ENCODE results near the gene DDX19B. TPM values are rescaled to one million over a fixed set of nuclear protein-coding genes. Genes with fewer than 3 reads are reported as not detected.

Gene DDX19B
- polyA plus RNA-seq, 2 of the 4 experiments (the other 2 are of a cell fraction): 26.9 to 50.6 TPM

DNA sequence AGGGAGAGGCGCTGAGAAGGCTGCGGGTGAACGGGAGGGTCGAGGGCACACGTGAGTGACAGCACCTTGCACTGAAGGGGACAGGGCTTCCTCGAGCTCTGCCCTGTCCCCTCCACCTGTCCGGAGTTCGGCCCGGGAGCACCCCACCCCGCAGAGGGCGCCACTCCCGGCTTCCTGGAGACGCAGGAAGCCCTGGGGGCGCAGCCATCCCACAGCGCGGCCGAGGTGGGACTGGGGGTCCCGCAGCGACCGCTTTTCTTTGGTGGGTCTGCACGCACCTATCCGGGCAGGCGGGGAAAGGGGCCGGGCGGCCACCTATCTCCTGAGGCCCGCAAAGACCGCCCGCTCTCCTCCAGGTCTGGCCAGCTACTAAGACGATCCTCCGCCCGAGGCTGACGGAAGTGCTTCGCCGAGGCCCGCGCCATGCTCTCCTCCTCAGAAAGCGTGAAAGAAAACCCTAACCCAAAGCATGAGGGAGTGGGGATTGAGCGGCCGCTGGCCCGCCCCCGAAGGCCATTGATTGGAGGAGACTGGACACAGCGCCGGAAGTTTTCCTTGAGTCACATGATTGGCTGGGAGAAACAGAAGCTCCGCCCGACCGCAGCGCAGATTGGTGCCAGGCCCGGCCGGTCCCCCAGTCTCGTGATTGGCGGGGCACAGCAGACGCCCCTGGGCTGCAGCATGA is 82.1 kb downstream of the DDX19B start:
- FAIRE-seq: no peak
- ATAC-seq: peak; percentile 84 to 94
- no peaks in the 10 kb centered on the region for H3K9me3 ChIP-seq
- ChIA-PET POLR2A (interaction anchor here (0.6 to 3.2 kb wide), 25 partner anchors 8 to 366 kb away, joined by 3 to 29 read pairs (median 4); partner anchors contain the start of genes DDX19A, FCSK and ST3GAL2), CTCF (interaction anchor here (0.6 to 6.2 kb wide), 24 partner anchors 8 to 273 kb away, joined by 3 to 35 read pairs (median 5); partner anchors contain the start of genes FCSK and ST3GAL2)
- H3K4me2 ChIP-seq: peak overlapping the region; percentile 91
- peak overlapping the region; percentile 94 to 96 for H3K27ac ChIP-seq
- peaks cover 14% of the 10 kb centered on the region for H3K4me1 ChIP-seq
- peak; percentile 92 to 97 for DNase-seq (ENCODE audit: low read depth in 1 of 2, low spot score in 1 of 2)
- WGBS (ENCODE audit: missing lambda C conversion rate): 1% methylated on average over 12 of the region's 52 CpGs
- peak overlapping the region; percentile 66 for H3K4me3 ChIP-seq
- TF ChIP-seq JUN (IDR thresholded peaks at IDR 0.05): peak; percentile 70 to 91; a peak in 4 of 5 replicates
- peak; percentile 3 to 52; a peak in 3 of 5 replicates for TF ChIP-seq RAD21 (conservative IDR thresholded peaks at IDR 0.05 in 1 of 2, IDR thresholded peaks at IDR 0.05 in 1 of 2)
- TF ChIP-seq EHF (CRISPR knock-in tag; IDR thresholded peaks at IDR 0.05): no peak
- TF ChIP-seq KDM1A (IDR thresholded peaks at IDR 0.05; ENCODE audit: low read depth): no peak
- TF ChIP-seq SMC3 (IDR thresholded peaks at IDR 0.05): peak; percentile 63
- TF ChIP-seq ZSCAN20 (CRISPR knock-in tag; IDR thresholded peaks at IDR 0.05): no peak
- TF ChIP-seq, protein P1, sequence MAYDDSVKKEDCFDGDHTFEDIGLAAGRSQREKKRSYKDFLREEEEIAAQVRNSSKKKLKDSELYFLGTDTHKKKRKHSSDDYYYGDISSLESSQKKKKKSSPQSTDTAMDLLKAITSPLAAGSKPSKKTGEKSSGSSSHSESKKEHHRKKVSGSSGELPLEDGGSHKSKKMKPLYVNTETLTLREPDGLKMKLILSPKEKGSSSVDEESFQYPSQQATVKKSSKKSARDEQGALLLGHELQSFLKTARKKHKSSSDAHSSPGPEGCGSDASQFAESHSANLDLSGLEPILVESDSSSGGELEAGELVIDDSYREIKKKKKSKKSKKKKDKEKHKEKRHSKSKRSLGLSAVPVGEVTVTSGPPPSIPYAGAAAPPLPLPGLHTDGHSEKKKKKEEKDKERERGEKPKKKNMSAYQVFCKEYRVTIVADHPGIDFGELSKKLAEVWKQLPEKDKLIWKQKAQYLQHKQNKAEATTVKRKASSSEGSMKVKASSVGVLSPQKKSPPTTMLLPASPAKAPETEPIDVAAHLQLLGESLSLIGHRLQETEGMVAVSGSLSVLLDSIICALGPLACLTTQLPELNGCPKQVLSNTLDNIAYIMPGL (CRISPR knock-in tag; IDR thresholded peaks at IDR 0.05; ENCODE audit: borderline replicate concordance): no peak
- no peak for TF ChIP-seq ZNF302 (CRISPR knock-in tag; IDR thresholded peaks at IDR 0.05)
- TF ChIP-seq, protein P2, sequence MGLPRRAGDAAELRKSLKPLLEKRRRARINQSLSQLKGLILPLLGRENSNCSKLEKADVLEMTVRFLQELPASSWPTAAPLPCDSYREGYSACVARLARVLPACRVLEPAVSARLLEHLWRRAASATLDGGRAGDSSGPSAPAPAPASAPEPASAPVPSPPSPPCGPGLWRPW (IDR thresholded peaks at IDR 0.05): no peak
- TF ChIP-seq, protein P3, sequence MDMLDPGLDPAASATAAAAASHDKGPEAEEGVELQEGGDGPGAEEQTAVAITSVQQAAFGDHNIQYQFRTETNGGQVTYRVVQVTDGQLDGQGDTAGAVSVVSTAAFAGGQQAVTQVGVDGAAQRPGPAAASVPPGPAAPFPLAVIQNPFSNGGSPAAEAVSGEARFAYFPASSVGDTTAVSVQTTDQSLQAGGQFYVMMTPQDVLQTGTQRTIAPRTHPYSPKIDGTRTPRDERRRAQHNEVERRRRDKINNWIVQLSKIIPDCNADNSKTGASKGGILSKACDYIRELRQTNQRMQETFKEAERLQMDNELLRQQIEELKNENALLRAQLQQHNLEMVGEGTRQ (IDR thresholded peaks at IDR 0.05): peak; percentile 89
- TF ChIP-seq ZFP36 (IDR thresholded peaks at IDR 0.05; ENCODE audit: borderline replicate concordance, partially characterized antibody): no peak
- TF ChIP-seq FOSB (CRISPR knock-in tag; IDR thresholded peaks at IDR 0.05): no peak
- TF ChIP-seq NPAS2 (CRISPR knock-in tag; IDR thresholded peaks at IDR 0.05; ENCODE audit: borderline replicate concordance): no peak
- no peak for TF ChIP-seq CEBPB (IDR thresholded peaks at IDR 0.05)
- TF ChIP-seq HOXB13 (CRISPR knock-in tag; IDR thresholded peaks at IDR 0.05; ENCODE audit: low read depth): 0 out of 2 replicates have a peak, but pooled peaks have one; percentile 29
- peak; percentile 53; the same call in 1 of the 2 replicates for TF ChIP-seq PHF8 (IDR thresholded peaks at IDR 0.05; ENCODE audit: borderline replicate concordance, low read depth)
- no peak for TF ChIP-seq ZC3H11A (IDR thresholded peaks at IDR 0.05)
- TF ChIP-seq, protein P4, sequence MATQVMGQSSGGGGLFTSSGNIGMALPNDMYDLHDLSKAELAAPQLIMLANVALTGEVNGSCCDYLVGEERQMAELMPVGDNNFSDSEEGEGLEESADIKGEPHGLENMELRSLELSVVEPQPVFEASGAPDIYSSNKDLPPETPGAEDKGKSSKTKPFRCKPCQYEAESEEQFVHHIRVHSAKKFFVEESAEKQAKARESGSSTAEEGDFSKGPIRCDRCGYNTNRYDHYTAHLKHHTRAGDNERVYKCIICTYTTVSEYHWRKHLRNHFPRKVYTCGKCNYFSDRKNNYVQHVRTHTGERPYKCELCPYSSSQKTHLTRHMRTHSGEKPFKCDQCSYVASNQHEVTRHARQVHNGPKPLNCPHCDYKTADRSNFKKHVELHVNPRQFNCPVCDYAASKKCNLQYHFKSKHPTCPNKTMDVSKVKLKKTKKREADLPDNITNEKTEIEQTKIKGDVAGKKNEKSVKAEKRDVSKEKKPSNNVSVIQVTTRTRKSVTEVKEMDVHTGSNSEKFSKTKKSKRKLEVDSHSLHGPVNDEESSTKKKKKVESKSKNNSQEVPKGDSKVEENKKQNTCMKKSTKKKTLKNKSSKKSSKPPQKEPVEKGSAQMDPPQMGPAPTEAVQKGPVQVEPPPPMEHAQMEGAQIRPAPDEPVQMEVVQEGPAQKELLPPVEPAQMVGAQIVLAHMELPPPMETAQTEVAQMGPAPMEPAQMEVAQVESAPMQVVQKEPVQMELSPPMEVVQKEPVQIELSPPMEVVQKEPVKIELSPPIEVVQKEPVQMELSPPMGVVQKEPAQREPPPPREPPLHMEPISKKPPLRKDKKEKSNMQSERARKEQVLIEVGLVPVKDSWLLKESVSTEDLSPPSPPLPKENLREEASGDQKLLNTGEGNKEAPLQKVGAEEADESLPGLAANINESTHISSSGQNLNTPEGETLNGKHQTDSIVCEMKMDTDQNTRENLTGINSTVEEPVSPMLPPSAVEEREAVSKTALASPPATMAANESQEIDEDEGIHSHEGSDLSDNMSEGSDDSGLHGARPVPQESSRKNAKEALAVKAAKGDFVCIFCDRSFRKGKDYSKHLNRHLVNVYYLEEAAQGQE (IDR thresholded peaks at IDR 0.05): 0 out of 2 replicates have a peak, but pooled peaks have one; percentile 16
- TF ChIP-seq SREBF2 (IDR thresholded peaks at IDR 0.05): no peak
- no peak for TF ChIP-seq HOXA7 (CRISPR knock-in tag; IDR thresholded peaks at IDR 0.05)
- TF ChIP-seq, protein P5, sequence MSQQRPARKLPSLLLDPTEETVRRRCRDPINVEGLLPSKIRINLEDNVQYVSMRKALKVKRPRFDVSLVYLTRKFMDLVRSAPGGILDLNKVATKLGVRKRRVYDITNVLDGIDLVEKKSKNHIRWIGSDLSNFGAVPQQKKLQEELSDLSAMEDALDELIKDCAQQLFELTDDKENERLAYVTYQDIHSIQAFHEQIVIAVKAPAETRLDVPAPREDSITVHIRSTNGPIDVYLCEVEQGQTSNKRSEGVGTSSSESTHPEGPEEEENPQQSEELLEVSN (IDR thresholded peaks at IDR 0.05; ENCODE audit: borderline replicate concordance, low read depth): peak; percentile 95
- no peak for TF ChIP-seq ESRRA (IDR thresholded peaks at IDR 0.05; ENCODE audit: borderline replicate concordance, low read length)
- TF ChIP-seq, protein P6, sequence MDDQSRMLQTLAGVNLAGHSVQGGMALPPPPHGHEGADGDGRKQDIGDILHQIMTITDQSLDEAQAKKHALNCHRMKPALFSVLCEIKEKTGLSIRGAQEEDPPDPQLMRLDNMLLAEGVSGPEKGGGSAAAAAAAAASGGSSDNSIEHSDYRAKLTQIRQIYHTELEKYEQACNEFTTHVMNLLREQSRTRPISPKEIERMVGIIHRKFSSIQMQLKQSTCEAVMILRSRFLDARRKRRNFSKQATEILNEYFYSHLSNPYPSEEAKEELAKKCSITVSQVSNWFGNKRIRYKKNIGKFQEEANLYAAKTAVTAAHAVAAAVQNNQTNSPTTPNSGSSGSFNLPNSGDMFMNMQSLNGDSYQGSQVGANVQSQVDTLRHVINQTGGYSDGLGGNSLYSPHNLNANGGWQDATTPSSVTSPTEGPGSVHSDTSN (IDR thresholded peaks at IDR 0.05): no peak; the same call in 1 of the 2 replicates
- TF ChIP-seq RARB (CRISPR knock-in tag; IDR thresholded peaks at IDR 0.05): no peak
- no peak for TF ChIP-seq BHLHE40 (IDR thresholded peaks at IDR 0.05; ENCODE audit: low read depth, low read length)
- TF ChIP-seq POLR2A (IDR thresholded peaks at IDR 0.05; ENCODE audit: low read length): peak; percentile 84
- TF ChIP-seq, protein P7, sequence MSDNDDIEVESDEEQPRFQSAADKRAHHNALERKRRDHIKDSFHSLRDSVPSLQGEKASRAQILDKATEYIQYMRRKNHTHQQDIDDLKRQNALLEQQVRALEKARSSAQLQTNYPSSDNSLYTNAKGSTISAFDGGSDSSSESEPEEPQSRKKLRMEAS (IDR thresholded peaks at IDR 0.05): peak; percentile 98
- TF ChIP-seq, protein P8, sequence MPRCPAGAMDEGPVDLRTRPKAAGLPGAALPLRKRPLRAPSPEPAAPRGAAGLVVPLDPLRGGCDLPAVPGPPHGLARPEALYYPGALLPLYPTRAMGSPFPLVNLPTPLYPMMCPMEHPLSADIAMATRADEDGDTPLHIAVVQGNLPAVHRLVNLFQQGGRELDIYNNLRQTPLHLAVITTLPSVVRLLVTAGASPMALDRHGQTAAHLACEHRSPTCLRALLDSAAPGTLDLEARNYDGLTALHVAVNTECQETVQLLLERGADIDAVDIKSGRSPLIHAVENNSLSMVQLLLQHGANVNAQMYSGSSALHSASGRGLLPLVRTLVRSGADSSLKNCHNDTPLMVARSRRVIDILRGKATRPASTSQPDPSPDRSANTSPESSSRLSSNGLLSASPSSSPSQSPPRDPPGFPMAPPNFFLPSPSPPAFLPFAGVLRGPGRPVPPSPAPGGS (IDR thresholded peaks at IDR 0.05): peak; percentile 87; the same call in 2 of the 3 replicates

All from A549 (cell line).